WTC11 (cell line): ENCODE measurements around the gene CRYBB2.
"Not testable (repeated sequence)": the region's sequence is repeated elsewhere in the genome, so short reads cannot be mapped to it uniquely, and the experiment has no call there.

Source experiments
- CTCF ChIP-seq: fragments of 200-600 bp; IDR thresholded peaks from 2 replicates; pipeline ENCODE4 v1.8.0; 2022; ENCODE audit warnings: antibody characterized with exemption
- ESRRA ChIP-seq: sonication (generic); formaldehyde crosslinking; IDR thresholded peaks from 2 replicates; pipeline ENCODE4 v1.8.1; 2022; ENCODE audit warnings: mild to moderate bottlenecking, missing genetic modification reagents, borderline replicate concordance
- FOXJ3 ChIP-seq: sonication (generic); formaldehyde crosslinking; IDR thresholded peaks from 2 replicates; pipeline ENCODE4 v1.9.0; 2021; ENCODE audit warnings: missing genetic modification reagents, mild to moderate bottlenecking, borderline replicate concordance
- JUN ChIP-seq: sonication (generic); formaldehyde crosslinking; IDR thresholded peaks from 2 replicates; pipeline ENCODE4 v1.8.0; 2023; ENCODE audit warnings: mild to moderate bottlenecking, missing genetic modification reagents
- ZBTB21 ChIP-seq: sonication (generic); formaldehyde crosslinking; IDR thresholded peaks from 2 replicates; pipeline ENCODE4 v1.8.1; 2023; ENCODE audit warnings: mild to moderate bottlenecking, missing genetic modification reagents, borderline replicate concordance
- ZBTB43 ChIP-seq: sonication (generic); formaldehyde crosslinking; IDR thresholded peaks from 2 replicates; pipeline ENCODE4 v1.8.1; 2023; ENCODE audit warnings: mild to moderate bottlenecking, missing genetic modification reagents
- ZNF138 ChIP-seq: sonication (generic); formaldehyde crosslinking; conservative IDR thresholded peaks from 2 replicates; pipeline ENCODE4 v1.8.1; 2022; ENCODE audit warnings: mild to moderate bottlenecking, moderate library complexity, missing genetic modification reagents

GRCh38 chr22:25273231-25273630 lies 53.8 kb downstream of the CRYBB2 start:
- not testable (repeated sequence) for TF ChIP-seq FOXJ3 (CRISPR knock-in tag); ZNF138 (CRISPR knock-in tag); ZBTB21 (CRISPR knock-in tag); ESRRA; CTCF; ZBTB43 (CRISPR knock-in tag); JUN (CRISPR knock-in tag)
